Measurements from ENCODE around the gene FADD.

- TF ChIP-seq CTCF (IDR thresholded peaks at IDR 0.05) (no peak), POLR2A (IDR thresholded peaks at IDR 0.05) (no peak)
These were observed 48.0 kb downstream of the FADD start for GRCh38 chr11:70250876-70251658.

Measured in esophagus squamous epithelium (tissue), 4 donors.